ENCODE results near the gene TF.

GRCh38 chr3:133722935-133723334 lies 23.3 kb upstream of the TF start:
- TF ChIP-seq POLR2AphosphoS5 (IDR thresholded peaks at IDR 0.05; ENCODE audit: borderline replicate concordance, low read depth, low read length) (no peak), EZH2 (IDR thresholded peaks at IDR 0.05) (no peak)
